Measurements from ENCODE around the gene BOC.

BOC gene

DNA sequence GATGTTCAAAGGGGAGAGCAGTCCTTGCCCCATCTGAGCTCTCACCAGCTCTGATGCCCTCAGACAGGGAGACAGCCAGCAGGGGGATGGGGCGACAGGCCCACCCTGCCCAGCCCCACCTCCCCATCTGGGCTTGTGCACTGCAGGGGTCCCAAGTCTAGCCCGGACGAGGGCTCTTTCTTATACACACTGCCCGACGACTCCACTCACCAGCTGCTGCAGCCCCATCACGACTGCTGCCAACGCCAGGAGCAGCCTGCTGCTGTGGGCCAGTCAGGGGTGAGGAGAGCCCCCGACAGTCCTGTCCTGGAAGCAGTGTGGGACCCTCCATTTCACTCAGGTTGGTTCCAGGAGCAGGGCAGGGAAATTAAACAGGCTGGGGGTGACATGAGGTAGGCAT, 73.9 kb downstream of the BOC start:
- Histone ChIP-seq H3K27me3 (ENCODE audit: control insufficient read depth, insufficient read depth, low read length) (no peaks in the 10 kb centered on the region), H3K79me2 (no peaks in the 10 kb centered on the region), H3K9ac (no peak overlapping the region), H3K4me1 (no peaks in the 10 kb centered on the region), H3K4me2 (ENCODE audit: low read length) (no peak overlapping the region), H3K27ac (no peak overlapping the region), H3K4me3 (ENCODE audit: low read depth, low read length) (no peak overlapping the region), H3K36me3 (ENCODE audit: control insufficient read depth, insufficient read depth, low read length) (no peaks in the 10 kb centered on the region), H3K9me3 (ENCODE audit: control insufficient read depth, low read length) (no peaks in the 10 kb centered on the region), H2AFZ (no peak overlapping the region)
- TF ChIP-seq, protein P1, sequence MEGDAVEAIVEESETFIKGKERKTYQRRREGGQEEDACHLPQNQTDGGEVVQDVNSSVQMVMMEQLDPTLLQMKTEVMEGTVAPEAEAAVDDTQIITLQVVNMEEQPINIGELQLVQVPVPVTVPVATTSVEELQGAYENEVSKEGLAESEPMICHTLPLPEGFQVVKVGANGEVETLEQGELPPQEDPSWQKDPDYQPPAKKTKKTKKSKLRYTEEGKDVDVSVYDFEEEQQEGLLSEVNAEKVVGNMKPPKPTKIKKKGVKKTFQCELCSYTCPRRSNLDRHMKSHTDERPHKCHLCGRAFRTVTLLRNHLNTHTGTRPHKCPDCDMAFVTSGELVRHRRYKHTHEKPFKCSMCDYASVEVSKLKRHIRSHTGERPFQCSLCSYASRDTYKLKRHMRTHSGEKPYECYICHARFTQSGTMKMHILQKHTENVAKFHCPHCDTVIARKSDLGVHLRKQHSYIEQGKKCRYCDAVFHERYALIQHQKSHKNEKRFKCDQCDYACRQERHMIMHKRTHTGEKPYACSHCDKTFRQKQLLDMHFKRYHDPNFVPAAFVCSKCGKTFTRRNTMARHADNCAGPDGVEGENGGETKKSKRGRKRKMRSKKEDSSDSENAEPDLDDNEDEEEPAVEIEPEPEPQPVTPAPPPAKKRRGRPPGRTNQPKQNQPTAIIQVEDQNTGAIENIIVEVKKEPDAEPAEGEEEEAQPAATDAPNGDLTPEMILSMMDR (IDR thresholded peaks at IDR 0.05): no peak

DNA sequence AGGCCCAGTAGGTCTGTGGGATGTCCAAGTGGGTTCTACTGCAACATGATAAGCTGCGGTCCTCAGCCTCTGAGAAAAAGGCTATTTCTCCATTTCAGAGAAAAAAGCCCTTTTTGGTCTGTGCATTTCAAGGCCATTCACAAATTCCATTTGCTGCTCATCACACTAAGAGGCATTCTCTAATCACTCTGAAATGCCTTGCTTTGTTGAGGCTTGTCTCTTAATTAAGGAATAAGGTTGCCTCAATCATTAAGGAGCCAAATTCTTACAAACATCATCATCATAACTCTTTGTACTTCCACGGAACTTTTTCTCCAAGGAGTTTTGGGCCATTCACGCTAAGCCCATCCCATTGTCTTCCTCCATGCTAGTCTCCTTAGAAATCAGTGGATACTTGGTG, 74.4 kb downstream of the BOC start:
- TF ChIP-seq, protein P1 (IDR thresholded peaks at IDR 0.05): no peak
- H3K36me3 ChIP-seq (ENCODE audit: control insufficient read depth, insufficient read depth, low read length): no peaks in the 10 kb centered on the region
- no peak overlapping the region for H3K9ac ChIP-seq
- H3K4me2 ChIP-seq (ENCODE audit: low read length): no peak overlapping the region
- no peaks in the 10 kb centered on the region for H3K4me1 ChIP-seq
- no peaks in the 10 kb centered on the region for H3K79me2 ChIP-seq
- H3K9me3 ChIP-seq (ENCODE audit: control insufficient read depth, low read length): no peaks in the 10 kb centered on the region
- no peaks in the 10 kb centered on the region for H3K27me3 ChIP-seq (ENCODE audit: control insufficient read depth, insufficient read depth, low read length)
- H2AFZ ChIP-seq: no peak overlapping the region
- no peak overlapping the region for H3K4me3 ChIP-seq (ENCODE audit: low read depth, low read length)
- no peak overlapping the region for H3K27ac ChIP-seq

DNA sequence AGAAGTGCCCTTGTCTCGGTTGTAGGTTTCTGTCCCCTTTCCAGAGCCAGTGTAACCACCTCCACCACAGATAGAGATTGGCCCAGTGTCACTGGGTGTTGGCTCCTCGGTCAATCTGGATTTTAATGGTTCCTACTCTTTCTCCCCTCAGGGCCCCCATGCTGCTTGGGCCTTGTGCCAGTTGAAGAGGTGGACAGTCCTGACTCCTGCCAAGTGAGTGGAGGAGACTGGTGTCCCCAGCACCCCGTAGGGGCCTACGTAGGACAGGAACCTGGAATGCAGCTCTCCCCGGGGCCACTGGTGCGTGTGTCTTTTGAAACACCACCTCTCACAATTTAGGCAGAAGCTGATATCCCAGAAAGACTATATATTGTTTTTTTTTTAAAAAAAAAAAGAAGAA, 75.2 kb downstream of the BOC start:
- TF ChIP-seq, protein P1 (IDR thresholded peaks at IDR 0.05): no peak
- Histone ChIP-seq H2AFZ (no peak overlapping the region), H3K27me3 (ENCODE audit: control insufficient read depth, insufficient read depth, low read length) (no peaks in the 10 kb centered on the region), H3K9me3 (ENCODE audit: control insufficient read depth, low read length) (no peaks in the 10 kb centered on the region), H3K36me3 (ENCODE audit: control insufficient read depth, insufficient read depth, low read length) (no peaks in the 10 kb centered on the region), H3K4me1 (no peaks in the 10 kb centered on the region), H3K79me2 (no peaks in the 10 kb centered on the region), H3K4me2 (ENCODE audit: low read length) (no peak overlapping the region), H3K9ac (no peak overlapping the region), H3K27ac (no peak overlapping the region), H3K4me3 (ENCODE audit: low read depth, low read length) (no peak overlapping the region)

DNA sequence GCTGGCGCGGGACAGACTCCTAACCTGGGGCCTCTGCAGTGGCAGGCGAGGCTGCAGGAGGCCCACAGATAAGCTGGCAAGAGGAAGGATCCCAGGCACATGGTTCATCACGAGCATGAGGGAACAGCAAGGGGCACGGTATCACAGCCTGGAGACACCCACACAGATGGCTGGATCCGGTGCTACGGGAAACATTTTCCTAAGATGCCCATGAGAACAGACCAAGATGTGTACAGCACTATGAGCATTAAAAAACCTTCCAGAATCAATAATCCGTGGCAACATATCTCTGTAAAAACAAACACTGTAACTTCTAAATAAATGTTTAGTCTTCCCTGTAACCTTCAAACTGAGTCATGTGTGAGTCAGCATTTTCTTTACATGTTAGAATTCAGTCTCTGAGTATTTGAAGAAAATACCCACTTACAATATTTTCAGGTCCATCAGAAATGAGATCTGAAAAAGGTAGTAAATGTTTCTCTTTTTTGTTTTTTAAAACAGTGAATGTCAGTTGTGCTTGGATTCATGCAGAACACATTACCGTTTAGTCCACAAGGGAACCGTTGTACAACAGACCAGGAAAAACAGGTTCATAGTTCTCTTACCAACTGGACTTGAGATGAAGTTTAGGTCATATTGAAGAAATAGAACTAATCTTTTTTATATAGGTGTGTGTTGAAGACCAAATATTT, 75.9 kb downstream of the BOC start:
- Histone ChIP-seq H3K36me3 (ENCODE audit: control insufficient read depth, insufficient read depth, low read length) (no peaks in the 10 kb centered on the region), H3K4me1 (no peaks in the 10 kb centered on the region), H3K9ac (no peak overlapping the region), H3K4me2 (ENCODE audit: low read length) (no peak overlapping the region), H3K9me3 (ENCODE audit: control insufficient read depth, low read length) (no peaks in the 10 kb centered on the region), H2AFZ (no peak overlapping the region), H3K79me2 (no peaks in the 10 kb centered on the region), H3K27me3 (ENCODE audit: control insufficient read depth, insufficient read depth, low read length) (no peaks in the 10 kb centered on the region), H3K27ac (no peak overlapping the region), H3K4me3 (ENCODE audit: low read depth, low read length) (no peak overlapping the region)
- TF ChIP-seq, protein P1 (IDR thresholded peaks at IDR 0.05): no peak
